OCI-M2 (cell line): ENCODE measurements around the gene ORAI3.

Source experiments
- DNase-seq: peaks from one replicate; lab custom pipeline; 2025; ENCODE audit not compliant: unreplicated experiment; lab: John Stamatoyannopoulos, UW

ORAI3 gene

DNA sequence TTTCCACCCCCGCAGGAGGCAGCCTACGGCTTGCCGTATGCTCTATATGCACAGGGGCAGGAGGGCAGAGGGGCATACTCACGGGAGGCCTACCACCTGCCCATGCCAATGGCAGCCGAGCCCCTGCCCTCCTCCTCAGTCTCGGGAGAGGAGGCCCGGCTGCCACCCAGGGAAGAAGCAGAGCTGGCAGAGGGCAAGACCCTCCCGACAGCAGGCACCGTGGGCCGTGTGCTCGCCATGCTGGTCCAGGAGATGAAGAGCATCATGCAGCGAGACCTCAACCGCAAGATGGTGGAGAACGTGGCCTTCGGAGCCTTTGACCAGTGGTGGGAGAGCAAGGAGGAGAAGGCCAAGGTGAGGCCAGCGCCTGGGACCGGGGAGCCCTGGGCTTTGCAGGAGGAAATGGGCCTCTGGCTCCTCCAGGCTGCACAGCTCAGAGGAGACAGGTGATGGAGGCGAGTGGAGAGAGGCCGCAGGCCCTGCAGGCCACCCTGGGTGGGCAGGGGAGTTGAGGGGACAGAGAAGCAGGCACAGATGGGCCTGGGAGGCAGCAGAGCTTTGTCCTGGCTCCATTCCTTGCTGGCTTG lies 17.3 kb downstream of the ORAI3 start:
- no peak for DNase-seq

DNA sequence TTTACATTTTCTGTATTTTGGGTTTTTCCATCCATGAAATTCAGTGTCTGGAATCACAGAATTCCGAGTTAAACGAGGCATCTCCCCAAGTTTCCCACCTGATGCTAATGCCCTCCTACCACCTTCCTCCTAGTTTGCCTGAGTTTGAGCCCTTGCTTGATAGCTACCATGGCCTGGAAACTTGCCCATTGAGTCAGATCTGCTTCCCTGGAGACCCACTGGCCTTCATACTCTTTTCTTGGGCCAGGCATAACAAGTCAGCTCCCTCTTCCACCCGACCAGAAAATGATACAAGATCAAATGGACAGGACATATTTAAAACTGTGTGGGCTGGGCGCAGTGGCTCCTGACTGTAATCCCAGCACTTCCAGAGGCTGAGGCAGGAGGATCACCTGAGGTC lies 18.9 kb downstream of the ORAI3 start:
- no peak for DNase-seq

DNA sequence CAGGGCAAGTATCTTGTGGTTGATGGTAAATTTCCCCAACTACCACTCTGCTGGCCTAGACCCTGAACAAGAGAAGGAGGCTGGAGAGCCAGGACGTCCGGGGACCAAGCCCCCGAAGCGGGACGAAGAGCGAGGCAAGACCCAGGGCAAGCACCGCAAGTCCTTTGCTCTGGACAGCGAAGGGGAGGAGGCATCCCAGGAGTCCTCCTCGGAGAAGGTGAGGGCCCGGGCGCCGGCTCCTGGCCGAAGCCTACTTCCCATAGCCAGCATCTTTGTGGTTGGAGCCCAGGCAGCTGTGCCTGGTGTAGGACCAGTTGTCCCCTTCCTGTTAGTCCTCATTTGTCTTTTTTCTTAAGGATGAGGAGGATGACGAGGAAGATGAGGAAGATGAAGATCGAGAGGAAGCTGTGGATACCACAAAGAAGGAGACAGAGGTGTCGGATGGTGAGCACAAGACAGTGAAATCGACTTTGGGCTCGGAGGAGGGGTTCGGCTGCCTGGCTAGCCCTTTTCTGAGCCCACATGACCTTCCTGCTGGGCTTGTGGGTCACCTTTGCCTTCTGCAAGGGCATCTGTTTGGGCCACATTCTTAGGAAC lies 20.5 kb downstream of the ORAI3 start:
- DNase-seq, result no peak

DNA sequence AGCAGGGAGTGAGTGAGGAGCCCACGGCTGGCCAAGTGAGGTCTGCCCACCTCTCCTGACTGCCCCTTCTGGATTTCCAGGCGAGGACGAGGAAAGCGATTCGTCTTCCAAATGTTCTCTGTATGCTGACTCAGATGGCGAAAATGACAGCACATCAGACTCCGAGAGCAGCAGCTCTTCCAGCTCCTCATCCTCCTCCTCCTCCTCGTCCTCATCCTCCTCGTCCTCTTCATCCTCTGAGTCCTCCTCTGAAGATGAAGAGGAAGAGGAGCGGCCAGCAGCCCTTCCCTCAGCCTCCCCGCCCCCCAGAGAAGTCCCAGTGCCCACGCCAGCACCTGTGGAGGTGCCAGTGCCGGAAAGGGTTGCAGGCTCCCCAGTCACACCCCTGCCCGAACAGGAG lies 22.4 kb downstream of the ORAI3 start:
- DNase-seq, result no peak

DNA sequence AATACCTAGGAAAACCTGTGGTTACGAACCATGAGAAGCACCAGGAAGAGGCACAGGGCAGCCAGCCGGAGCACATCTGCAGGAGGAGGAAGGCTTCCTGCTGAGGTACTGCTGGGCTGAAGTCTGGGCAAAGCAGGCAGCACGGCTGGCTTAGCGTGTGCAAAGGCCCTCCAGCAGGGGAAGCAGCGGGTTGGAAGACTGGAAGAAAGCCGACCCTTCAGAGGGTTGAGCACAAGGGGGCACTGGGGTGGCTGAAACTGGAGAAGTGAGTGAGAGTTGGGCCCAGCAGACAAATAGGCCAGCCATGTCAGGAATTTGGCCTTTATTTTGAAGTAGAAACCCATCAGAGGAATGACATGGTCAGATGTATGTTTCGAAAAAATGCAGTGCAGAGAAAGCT lies 24.0 kb downstream of the ORAI3 start:
- DNase-seq, result no peak

DNA sequence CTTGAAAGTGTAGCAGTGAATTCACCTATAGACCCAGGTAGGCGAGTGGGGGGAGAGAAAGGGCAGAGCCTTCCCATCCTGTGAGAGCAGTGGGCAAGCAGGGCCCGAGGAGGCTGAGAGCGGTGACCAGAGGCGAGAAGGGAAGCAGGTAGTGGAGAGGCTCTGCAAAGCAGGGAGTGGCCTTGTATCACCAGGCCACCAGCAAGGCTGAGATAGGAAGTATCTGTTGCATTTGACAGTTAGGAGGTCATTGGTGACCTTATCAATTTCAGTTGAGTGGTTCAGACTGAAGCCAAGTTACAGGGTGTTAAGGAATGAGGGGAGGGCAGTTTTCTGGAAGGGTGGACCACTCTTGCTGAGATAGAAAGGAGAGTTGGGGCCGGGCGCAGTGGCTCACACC lies 25.5 kb downstream of the ORAI3 start:
- DNase-seq, result no peak

DNA sequence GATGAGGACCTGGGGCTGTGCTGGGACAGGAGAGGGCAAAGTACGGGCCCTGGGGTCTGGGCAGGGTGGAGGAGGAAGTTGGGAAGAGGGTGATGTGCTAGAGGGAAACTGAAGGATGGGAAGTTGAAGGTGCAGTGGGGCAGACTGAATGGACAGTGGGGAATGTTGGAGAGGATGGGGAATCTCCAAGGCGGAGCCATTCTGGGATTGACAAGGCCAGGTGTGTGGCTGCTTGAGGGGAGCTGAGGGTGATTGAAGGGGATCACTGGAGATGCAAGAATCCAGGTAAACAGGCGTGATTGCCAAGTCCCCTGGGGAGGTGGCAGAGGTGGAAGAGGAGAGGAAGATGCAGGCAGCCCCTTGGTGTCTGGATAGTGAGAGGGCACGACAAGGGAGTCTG lies 27.6 kb downstream of the ORAI3 start:
- no peak for DNase-seq

DNA sequence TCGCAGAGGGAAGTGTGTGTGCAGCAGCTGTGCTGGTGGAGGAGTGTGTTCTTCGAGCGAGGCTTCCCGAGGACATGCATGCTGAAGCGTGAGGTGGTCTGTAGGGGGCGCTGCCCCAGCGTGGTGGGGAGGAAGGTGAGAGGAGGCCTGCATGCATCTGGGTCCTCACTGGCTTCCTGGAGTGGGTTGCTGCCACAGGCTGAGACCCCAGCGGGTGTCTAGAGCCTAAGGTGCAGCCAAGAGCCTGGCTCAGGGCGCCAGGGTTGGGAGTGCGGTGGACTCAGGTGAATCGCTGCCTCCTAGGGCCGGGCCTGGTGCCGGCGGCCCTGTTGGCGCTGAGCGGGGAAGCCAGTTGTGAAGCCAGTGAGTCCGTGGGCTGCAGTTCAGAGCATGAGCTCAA lies 28.6 kb downstream of the ORAI3 start:
- DNase-seq, result no peak

DNA sequence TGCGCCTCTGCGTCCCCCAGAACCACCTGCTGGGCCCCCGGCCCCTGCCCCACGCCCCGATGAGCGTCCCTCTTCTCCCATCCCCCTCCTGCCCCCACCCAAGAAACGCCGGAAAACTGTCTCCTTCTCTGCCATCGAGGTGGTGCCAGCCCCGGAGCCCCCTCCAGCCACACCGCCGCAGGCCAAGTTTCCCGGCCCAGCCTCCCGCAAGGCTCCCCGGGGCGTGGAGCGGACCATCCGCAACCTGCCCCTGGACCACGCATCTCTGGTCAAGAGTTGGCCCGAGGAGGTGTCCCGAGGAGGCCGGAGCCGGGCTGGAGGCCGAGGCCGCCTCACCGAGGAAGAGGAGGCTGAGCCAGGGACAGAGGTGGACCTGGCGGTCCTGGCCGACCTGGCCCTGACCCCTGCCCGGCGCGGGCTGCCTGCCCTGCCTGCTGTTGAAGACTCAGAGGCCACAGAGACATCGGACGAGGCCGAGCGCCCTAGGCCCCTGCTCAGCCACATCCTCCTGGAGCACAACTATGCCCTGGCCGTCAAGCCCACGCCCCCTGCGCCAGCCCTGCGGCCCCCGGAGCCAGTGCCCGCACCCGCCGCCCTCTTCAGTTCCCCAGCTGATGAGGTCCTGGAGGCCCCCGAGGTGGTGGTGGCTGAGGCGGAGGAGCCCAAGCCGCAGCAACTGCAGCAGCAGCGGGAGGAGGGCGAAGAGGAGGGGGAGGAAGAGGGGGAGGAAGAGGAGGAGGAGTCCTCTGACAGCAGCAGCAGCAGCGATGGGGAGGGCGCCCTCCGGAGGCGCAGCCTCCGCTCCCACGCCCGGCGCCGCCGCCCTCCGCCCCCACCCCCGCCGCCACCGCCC lies 30.5 kb downstream of the ORAI3 start:
- DNase-seq, result no peak

DNA sequence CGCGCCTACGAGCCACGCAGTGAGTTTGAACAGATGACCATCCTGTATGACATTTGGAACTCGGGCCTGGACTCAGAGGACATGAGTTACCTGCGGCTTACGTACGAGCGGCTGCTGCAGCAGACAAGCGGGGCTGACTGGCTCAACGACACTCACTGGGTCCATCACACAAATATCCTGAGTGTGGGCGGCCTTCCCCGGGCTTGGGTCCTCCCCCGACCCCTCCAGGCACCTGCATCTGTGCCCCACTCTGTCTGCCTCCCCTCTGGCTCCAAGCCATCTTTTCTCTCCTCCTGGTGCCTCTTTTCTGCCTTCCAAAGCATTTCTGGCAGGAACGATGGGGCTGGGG lies 31.1 kb downstream of the ORAI3 start:
- DNase-seq, result no peak

DNA sequence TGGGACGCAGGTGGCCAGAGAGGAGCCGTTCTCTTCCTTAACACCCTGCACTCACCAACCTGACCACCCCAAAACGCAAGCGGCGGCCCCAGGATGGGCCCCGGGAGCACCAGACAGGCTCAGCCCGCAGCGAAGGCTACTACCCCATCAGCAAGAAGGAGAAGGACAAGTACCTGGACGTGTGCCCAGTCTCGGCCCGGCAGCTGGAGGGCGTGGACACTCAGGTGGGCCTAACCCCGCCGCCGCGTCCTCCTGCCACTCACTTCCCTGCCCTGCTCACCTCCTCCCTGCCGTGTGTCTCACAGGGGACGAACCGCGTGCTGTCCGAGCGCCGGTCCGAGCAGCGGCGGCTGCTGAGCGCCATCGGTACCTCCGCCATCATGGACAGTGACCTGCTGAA lies 31.6 kb downstream of the ORAI3 start:
- DNase-seq, result no peak

DNA sequence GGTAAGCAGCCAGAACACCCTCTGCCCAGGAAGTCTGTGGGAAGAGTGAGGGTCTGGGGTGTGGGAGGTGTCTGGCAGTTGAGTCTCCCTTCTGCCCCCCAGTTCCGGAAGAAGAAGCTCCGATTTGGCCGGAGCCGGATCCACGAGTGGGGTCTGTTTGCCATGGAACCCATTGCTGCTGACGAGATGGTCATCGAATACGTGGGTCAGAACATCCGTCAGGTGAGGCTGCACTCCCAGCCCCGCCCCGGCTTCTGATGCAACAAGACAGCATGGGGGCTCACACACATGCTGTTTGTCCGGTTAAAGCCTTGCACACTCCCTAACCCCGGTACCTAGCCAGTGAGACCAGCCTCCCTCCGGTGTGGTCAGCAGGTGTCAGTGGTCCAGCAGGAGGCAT lies 32.1 kb downstream of the ORAI3 start:
- no peak for DNase-seq

DNA sequence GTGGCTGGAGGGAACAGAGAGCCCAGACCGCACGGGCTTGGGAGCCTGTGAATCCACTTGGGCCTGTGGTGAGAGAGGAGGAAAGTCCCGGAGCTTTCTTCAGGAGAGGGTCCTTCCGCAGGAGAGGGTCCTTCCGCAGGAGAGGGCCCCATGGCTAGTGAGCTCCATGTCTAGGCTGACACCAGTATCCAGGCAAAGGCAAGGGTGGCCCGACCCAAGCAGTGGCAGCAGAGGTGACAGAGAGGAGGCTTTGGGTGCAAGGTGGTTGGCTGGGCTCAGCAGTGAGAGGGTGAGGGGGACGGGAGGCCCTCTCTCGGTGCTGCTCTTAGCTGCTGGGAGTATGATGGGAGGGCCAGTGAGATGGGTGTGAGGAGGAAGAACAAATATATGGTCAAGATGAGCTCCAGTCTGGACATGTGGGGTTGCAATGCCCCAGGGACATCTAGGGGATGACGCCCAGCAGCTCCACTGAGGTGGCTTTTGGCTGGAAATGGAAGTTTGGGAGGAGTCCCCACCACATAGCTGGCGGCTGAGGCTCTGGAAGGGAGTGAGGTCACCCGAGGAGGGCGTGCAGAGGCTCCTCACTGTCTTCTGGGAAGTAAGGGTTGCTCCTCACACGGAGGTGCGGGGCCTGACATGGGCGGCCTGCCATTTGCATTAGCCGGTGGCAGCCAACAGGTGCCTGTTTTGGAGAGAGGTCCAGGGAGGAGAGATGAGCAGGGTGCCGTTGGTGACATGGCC lies 33.9 kb downstream of the ORAI3 start:
- DNase-seq, result no peak

DNA sequence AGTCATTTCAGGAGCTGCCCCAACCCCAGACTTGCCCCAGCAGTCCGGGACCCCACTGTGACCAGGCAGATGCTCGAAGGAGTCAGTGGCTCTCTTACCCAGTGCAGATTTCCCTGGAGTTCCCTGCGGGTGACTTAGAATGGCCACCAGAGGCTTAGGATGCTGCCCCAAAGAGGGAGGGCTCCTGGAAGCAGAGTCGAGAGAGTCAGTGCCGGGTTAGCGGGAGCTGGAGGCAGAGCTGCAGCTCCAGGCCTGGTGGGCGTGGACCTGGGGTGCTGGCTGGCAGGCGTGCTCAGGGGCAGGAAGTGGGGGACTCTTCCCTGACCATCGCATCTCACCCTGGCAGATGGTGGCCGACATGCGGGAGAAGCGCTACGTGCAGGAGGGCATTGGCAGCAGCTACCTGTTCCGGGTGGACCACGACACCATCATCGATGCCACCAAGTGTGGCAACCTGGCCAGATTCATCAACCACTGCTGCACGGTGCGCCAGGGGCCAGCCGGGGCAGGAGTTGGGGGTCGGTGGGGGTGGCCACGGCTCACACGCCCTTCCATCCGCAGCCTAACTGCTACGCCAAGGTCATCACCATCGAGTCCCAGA lies 34.5 kb downstream of the ORAI3 start:
- DNase-seq, result no peak

DNA sequence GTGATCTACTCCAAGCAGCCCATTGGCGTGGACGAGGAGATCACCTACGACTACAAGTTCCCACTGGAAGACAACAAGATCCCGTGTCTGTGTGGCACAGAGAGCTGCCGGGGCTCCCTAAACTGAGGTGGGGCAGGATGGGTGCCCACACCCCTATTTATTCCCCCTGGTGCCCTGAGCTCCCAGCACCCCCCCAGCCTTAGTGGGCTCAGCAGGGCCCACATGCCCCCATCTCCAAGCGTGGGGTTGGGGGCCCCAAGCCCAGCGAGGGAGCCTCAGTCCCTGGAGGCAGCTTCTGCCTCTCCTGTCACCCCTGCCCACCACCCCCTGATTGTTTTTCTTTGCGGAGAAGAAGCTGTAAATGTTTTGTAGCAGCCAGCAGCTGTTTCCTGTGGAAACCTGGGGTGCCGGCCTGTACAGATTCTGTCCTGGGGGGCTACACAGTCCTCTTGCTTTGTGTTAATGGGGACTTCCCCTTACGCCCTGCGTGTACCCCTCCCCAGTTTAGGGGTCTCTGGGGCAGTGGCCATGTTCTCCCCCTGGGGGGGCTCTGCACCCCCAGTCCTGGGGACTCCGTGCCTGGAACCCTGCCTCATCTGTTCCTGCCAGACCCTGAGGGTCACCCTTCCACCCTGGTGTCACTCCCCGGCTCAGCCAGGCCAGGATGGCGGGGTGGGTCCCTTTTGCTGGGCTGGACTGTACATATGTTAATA lies 35.2 kb downstream of the ORAI3 start:
- no peak for DNase-seq

DNA sequence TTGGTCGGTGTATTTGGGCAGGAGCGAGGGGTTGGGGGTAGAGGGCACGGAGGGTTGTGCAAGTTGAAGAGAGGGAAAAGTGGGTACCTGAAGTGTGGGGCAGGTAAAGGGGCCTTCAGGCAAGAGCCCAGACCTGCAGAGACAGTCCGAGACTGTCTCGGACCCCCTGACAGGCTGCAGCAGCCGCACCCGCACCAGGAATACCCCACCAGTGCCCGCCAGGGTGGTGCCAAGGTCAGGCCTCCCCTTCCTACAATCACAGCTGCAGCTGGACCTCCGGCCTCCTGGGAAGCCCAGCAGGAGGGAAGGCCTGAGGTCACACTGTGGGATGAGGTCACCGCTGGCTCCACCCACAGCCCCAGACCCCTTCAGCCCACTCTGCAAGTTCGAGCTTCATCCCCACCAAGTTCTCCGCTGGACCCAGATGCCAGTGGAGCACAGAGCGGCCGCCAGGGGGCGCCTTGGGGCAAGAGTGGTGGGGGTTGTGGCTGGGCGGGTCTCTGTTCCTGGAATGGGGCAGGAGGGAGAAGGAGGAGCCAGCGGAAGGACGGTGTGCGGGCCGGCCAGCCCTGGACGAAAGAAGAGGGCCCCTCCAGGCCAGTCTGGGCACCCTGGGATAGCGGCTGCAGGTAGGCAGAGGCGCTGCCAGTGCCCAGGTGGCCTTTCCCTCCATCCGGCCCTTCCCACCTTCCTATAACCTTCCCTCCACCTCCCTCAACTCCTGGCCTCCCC lies 36.0 kb downstream of the ORAI3 start, which contains the start of gene HSD3B7:
TSS of gene HSD3B7 (plus strand) at position 539 of the 732 bp plus-strand sequence. CDS start 452 bp downstream, outside the sequence.
- DNase-seq, result no peak

DNA sequence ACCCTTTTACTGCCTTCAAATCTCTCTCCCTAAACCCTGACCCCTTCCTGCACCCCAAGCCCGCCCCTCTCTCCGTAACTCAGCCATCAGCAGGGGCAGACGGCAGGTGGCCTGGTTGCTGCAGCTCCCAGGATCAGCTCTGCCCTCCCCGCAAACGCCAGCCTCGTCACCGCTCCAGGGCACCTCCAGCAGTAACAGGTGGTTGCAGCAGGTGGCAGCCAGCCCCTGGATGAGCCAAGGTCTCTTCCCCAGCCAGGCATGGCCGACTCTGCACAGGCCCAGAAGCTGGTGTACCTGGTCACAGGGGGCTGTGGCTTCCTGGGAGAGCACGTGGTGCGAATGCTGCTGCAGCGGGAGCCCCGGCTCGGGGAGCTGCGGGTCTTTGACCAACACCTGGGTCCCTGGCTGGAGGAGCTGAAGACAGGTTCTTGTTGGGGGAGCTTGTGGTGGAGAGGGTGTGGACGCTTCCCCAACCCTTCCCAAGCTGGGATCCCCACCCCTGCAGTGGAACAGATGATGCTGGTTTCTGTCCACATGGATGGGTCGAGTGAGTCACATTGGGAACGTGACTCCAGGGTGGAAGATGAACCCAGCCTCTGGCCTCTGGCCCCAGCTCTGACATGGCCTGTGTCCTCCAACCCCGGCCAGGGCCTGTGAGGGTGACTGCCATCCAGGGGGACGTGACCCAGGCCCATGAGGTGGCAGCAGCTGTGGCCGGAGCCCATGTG lies 36.7 kb downstream of the ORAI3 start:
- no peak for DNase-seq

DNA sequence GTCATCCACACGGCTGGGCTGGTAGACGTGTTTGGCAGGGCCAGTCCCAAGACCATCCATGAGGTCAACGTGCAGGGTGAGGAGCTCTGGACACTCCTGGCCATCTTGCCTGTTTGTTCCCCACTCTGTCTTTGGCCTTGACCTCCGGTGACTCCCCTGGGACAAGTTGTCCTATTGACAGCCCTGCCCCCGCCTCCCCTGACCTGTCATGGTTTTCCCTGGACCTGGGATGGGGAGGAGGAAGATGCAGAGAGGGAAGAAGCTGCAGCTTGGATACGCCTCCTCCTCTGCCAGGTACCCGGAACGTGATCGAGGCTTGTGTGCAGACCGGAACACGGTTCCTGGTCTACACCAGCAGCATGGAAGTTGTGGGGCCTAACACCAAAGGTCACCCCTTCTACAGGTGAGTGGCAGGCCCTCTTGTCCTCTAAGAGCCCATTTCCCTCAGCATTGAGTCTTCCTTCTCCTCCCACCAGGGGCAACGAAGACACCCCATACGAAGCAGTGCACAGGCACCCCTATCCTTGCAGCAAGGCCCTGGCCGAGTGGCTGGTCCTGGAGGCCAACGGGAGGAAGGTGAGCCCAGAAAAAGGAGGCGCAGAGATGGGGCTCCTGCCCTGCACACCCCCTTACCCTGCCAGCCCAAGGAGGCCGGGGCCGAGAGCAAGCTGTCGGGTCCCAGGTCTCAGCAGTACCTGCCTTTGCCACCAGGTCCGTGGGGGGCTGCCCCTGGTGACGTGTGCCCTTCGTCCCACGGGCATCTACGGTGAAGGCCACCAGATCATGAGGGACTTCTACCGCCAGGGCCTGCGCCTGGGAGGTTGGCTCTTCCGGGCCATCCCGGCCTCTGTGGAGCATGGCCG lies 37.5 kb downstream of the ORAI3 start:
- no peak for DNase-seq
